GM19238 (cell line): Measurements from ENCODE around the gene NUTM1.
A peak's percentile ranks its signal among the peaks of the same experiment; 100 is the strongest.
"Not testable (repeated sequence)": the region's sequence is repeated elsewhere in the genome, so short reads cannot be mapped to it uniquely, and the experiment has no call there.

Experiments used
- DNase-seq: peaks from one replicate; pipeline ENCODE4 v3.0.0; 2011; ENCODE audit warnings: low spot score; ENCODE audit not compliant: insufficient read length

NUTM1 gene

DNA sequence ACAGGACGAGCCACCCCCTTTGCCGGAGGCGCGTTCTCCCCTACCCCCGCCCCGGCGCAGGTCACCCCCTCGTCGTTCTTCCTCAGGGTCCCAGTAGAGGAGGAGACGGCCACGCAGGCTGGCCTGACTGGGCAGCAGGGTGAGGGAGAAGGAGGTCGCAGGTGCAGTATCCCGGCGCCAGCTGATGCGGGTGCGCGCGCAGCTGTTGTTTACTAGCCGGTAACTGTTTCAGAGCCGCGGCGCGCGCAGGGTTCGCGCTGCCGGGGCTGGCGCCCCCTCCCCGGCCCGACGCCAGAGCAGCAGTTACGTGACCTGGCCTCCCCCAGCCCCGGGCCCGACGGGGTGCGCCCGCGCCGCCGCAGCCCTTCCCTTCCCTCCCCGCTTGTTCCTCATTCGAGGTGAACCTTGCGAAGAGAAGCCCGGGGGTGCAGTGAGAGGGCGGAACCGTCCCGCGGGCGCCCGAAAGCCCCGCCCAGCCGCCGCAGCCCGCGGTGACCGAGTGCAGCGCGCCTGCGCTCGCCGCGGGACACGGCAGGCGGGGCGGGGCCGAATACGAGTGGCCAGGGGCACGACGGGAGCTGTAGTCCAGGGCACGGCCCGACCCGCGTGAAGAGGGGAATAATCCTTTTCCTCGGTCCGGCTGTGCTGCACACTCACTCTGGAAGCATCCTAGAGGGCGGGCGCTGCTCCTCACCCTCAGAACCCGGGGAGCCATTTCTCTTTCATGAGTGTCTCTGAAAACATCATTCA is 5.4 kb upstream of the NUTM1 start, which contains the start of gene SLC12A6:
TSS of gene SLC12A6 (minus strand) at position 225 of the 750 bp plus-strand sequence. CDS start 1,101 bp downstream, outside the sequence.
- DNase-seq, result peak; percentile 85

- DNase-seq, result no peak
Measured at GRCh38 chr15:34338347-34338746, 4.8 kb upstream of the NUTM1 start.

- DNase-seq, result no peak
Measured at GRCh38 chr15:34339946-34340345, 3.2 kb upstream of the NUTM1 start.

DNA sequence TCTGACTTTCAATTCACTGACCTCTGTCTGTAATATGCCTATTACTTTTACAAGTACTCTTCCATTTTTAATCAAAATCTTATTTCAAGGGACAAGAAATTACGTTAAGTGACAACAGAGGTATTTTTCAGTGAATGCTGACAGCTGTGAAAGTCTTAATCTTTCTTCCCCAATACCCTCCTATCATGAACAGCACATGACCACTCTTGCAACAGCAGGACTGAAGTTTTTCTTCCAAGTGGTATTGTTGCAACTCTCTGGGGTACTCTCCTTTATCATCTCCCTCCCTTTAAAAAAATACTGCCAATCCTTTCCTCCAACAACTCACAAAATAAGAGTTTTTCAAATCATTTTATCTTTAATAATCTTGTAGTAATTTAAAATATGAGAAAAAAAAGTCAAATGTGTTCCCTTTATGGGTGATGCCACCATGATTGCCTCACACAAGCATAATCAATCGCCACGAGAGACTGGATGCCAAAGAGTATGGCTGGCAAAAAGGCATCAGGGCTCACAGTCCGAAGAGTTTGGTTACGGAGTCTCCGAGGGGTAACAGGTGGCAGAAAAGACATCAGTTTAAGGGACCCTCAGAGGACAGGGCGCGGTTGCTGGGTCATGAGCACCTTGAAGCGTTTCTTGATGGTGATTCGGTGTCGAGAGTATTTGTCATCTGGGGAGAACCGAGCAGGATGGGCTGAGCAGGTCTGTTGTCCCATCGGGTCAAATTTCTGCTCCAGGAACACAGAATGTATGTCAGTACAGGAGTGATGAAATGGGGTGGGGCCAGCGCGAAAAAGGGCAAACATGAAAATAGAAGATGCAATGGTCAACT is 1.5 kb upstream of the NUTM1 start:
- DNase-seq, result no peak

DNA sequence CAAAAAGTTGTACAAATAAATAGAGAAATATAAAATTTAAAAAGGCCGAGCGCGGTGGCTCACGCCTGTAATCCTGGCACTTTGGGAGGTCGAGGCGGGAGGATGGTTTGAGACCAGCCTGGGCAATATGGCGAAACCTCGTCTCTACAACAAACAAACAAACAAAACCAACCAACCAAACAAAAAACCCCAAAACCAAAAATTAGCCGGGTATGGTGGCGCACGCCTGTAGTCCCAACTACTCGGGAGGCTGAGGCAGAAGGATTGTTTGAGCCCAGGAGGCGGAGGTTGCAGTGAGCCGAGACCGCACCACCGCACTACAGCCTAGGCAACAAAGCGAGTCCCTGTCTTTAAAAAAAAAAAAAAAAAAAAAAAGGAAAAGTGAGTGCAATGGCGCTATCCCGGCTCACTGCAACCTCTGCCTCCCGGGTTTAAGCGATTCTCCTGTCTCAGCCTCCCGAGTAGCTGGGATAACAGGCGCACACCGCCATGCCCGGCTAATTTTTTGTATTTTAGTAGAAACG is 840 bp upstream of the NUTM1 start:
- not testable (repeated sequence) for DNase-seq

DNA sequence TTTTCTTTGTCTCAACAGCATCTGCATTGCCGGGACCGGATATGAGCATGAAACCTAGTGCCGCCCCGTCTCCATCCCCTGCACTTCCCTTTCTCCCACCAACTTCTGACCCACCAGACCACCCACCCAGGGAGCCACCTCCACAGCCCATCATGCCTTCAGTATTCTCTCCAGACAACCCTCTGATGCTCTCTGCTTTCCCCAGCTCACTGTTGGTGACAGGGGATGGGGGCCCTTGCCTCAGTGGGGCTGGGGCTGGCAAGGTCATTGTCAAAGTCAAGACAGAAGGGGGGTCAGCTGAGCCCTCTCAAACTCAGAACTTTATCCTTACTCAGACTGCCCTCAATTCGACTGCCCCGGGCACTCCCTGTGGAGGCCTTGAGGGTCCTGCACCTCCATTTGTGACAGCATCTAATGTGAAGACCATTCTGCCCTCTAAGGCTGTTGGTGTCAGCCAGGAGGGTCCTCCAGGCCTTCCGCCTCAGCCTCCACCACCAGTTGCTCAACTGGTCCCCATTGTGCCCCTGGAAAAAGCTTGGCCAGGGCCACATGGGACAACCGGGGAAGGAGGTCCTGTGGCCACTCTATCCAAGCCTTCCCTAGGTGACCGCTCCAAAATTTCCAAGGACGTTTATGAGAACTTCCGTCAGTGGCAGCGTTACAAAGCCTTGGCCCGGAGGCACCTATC is 5.0 kb downstream of the NUTM1 start:
- DNase-seq, result no peak

- DNase-seq, result no peak
Measured at GRCh38 chr15:34348735-34349300, 5.7 kb downstream of the NUTM1 start.

DNA sequence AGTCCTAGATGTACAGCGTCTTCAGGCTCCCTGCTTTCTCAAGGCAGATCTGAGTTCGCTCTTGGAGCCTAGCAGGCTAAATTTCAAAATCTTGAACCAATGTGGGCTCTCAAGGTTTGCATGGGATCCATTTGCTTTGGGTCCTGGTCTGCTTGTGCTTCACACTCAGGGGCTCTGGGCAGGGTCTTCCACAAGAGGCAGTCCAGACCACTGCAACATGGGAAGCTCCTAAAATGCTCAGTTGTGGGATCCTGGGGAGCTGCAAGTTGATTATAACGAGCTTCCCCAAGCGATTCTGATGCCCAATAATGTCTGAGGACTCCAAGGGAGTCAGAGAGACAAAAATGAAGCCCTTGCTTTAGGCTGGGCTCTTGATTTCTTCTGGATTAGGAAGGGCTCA is 6.7 kb downstream of the NUTM1 start:
- no peak for DNase-seq

DNA sequence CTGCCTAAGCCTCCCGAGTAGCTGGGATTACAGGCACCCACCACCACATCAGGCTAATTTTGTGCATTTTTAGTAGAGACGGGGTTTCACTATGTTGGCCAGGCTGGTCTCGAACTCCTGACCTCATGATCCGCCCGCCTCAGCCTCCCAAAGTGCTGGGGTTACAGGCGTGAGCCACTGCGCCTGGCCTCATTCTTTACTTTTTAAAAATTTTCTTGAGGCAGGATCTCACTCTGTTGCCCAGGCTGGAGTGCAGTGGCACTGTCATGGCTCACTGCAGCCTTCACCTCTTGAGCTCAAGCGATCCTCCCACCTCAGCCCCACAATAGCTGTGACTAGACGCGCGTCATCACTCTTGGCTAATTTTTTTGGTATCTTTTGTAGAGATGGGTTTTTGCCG is 9.9 kb downstream of the NUTM1 start:
- DNase-seq, result not testable (repeated sequence)

- DNase-seq, result no peak
Measured at GRCh38 chr15:34353627-34354026, 10.5 kb downstream of the NUTM1 start.

GRCh38 chr15:34354286-34354685 is 11.2 kb downstream of the NUTM1 start:
- no peak for DNase-seq

DNA sequence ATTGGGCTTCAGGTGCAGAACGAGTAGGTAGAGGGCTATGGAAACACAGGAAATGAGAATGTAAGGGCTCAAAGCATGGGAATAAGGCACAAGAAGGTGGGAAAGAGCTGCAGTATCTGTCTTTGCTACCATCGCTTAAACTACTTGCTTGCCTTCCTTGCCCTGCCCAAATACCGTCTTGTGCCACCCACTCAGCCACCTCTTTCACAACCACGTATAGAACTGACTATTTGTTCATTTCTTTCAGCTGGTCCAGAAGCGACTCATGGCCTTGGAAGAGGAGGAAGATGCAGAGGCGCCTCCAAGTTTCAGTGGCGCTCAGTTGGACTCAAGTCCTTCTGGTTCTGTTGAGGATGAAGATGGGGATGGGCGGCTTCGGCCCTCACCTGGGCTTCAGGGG is 12.1 kb downstream of the NUTM1 start:
- DNase-seq, result no peak

GRCh38 chr15:34357653-34358052 is 14.5 kb downstream of the NUTM1 start:
- DNase-seq, result no peak

GRCh38 chr15:34358367-34358766 is 15.3 kb downstream of the NUTM1 start:
- no peak for DNase-seq

- no peak for DNase-seq
Measured at GRCh38 chr15:34358948-34359347, 15.8 kb downstream of the NUTM1 start.

DNA sequence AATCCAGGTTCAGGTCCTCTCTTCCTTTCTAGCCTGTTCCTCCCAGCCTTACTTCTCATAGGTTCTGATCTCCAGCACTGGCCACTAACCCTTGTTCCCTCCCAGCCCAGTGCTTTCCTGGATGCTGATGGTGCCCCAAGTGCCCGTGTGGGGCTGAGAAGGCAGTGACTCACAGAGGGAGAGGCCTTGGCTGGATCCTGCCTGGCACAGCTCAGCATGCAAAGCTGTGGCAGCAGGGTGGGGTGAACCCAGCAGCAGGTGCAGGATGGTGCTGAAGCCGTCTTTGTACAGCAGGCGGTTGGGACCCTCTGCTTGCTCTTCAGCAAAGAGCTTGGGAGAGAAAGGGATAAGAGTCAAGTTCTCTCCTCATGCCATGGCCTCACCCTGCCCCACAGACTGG is 16.3 kb downstream of the NUTM1 start:
- DNase-seq, result no peak

- DNase-seq, result no peak
Measured at GRCh38 chr15:34360298-34360697, 17.2 kb downstream of the NUTM1 start.

DNA sequence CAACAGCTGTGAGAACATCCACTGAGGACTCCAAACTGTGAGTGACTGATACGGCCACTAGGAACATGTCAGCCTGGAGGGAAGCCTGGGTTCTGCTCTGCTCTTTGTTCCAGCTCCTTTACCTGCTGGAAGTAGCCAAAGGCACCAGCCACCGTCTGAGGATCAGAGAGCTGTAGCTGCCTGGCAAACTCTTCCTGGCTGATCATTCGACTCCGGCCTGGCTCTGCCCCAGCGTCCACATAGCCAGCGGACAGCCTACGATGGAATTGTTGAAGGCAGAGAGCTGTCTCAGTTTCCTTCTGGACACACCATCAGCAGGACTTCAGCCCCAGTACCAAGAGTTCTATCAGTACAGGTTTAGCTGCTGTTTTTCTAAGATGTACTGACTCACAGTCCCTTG is 18.2 kb downstream of the NUTM1 start:
- DNase-seq, result no peak

- no peak for DNase-seq
Measured at GRCh38 chr15:34362047-34362773, 19.1 kb downstream of the NUTM1 start.

DNA sequence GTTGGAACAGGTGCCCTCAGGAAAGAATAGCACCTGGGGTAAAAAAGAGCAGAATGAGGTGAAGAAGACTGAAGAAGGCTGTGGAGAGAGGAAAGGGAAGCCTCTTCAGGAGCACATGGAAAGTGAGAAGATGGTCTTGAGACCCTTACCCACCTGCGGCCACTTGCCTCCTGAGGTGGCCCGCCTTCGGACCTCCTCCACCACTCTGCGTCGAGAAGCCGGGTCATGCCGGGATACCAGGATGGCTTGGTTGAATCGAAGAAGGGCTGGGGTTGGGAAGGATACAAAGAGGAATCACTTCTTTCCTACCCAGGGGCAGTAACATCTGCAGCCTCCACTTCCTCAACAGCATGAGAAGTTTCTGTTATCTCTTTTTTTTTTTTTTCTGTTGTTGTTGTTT is 20.9 kb downstream of the NUTM1 start:
- no peak for DNase-seq
